Ascending aorta (tissue), 2 donors: ENCODE data around the gene TGFB1. TPM values are rescaled to one million over a fixed set of nuclear protein-coding genes. Genes with fewer than 3 reads are reported as not detected.
A peak's percentile ranks its signal among the peaks of the same experiment; 100 is the strongest.
"Not testable (repeated sequence)": the region's sequence is repeated elsewhere in the genome, so short reads cannot be mapped to it uniquely, and the experiment has no call there.

Source experiments
- DNase-seq, 2 donors: peaks; one replicate each; pipeline ENCODE4 v3.0.0-alpha.2; 2019; ENCODE audit warnings: low spot score in 2 of 2
- H3K27ac ChIP-seq, 2 donors: fragments of 200-600 bp; sonication (generic); one replicate each; pipeline ENCODE4 v1.5.1; 2016 to 2017; ENCODE audit warnings: mild to moderate bottlenecking in 1 of 2
- H3K27me3 ChIP-seq: fragments of 200-600 bp; sonication (generic); one replicate; pipeline ENCODE4 v1.5.1; 2017
- H3K36me3 ChIP-seq, 2 donors: fragments of 200-600 bp; sonication (generic); one replicate each; pipeline ENCODE4 v1.5.1; 2016
- H3K4me1 ChIP-seq, 2 donors: fragments of 200-600 bp; sonication (generic); one replicate each; pipeline ENCODE4 v1.5.1; 2016 to 2017; ENCODE audit warnings: mild to moderate bottlenecking in 1 of 2
- H3K4me3 ChIP-seq, 2 donors: fragments of 200-600 bp; sonication (generic); one replicate each; pipeline ENCODE4 v1.5.1; 2016 to 2017; ENCODE audit warnings: mild to moderate bottlenecking in 1 of 2
- H3K9me3 ChIP-seq, 2 donors: fragments of 200-600 bp; sonication (generic); one replicate each; pipeline ENCODE4 v1.5.1; 2016
- CTCF ChIP-seq, 3 experiments: fragments of 200-600 bp in 2 of 3; fragments of 450-650 bp in 1 of 3; sonication (generic) in 2 of 3; IDR thresholded peaks; one replicate each; pipeline ENCODE4 v1.5.1; 2016 to 2019; ENCODE audit warnings: antibody characterized with exemption in 3 of 3, mild to moderate bottlenecking in 1 of 3, moderate library complexity in 1 of 3
- intact Hi-C: fragments of 100-400 bp; cut with DNase I; formaldehyde crosslinking; loops from one replicate; pipeline ENCODE4 v1.15.1; 2023
- total RNA-seq: library from RNA; depleted of rRNA; stranded (reverse); fragments of >200 nt; gene quantifications from one replicate; pipeline ENCODE4 v1.1.0, GENCODE V29; 2016

The TGFB1 gene
- total RNA-seq, 1 donor from 2014 or later, result 103 TPM

- no peaks in the 10 kb centered on the region for H3K9me3 ChIP-seq
- no peaks in the 10 kb centered on the region for H3K27me3 ChIP-seq
- H3K4me3 ChIP-seq, result no peak overlapping the region
- peaks cover 15 to 29% of the 10 kb centered on the region in 2 donors for H3K4me1 ChIP-seq
- intact Hi-C loops, result no loop called here
- DNase-seq, result no peak
- peaks cover 60 to 80% of the 10 kb centered on the region in 2 donors for H3K36me3 ChIP-seq
- peak overlapping the region; percentile 86 to 87 for H3K27ac ChIP-seq
- TF ChIP-seq CTCF (IDR thresholded peaks at IDR 0.05), result no peak
Observed at GRCh38 chr19:41297628-41298347, 55.9 kb downstream of the TGFB1 start.

GRCh38 chr19:41296433-41296871 lies 57.3 kb downstream of the TGFB1 start:
- peak overlapping the region; percentile 86 to 87 for H3K27ac ChIP-seq
- peaks cover 63 to 83% of the 10 kb centered on the region in 2 donors for H3K36me3 ChIP-seq
- H3K9me3 ChIP-seq, result no peaks in the 10 kb centered on the region
- peaks cover 15 to 29% of the 10 kb centered on the region in 2 donors for H3K4me1 ChIP-seq
- no peaks in the 10 kb centered on the region for H3K27me3 ChIP-seq
- no peak for DNase-seq
- intact Hi-C loops, result no loop called here
- TF ChIP-seq CTCF (IDR thresholded peaks at IDR 0.05), result no peak
- H3K4me3 ChIP-seq, result no peak overlapping the region

- Histone ChIP-seq H3K4me1 (peaks cover 15 to 29% of the 10 kb centered on the region in 2 donors), H3K4me3 (no peak overlapping the region), H3K27ac (peak overlapping the region in 1 of 2 donors; percentile 86), H3K27me3 (no peaks in the 10 kb centered on the region), H3K36me3 (peaks cover 65 to 82% of the 10 kb centered on the region in 2 donors), H3K9me3 (no peaks in the 10 kb centered on the region)
- no peak for DNase-seq
- intact Hi-C loops, result no loop called here
- TF ChIP-seq CTCF (IDR thresholded peaks at IDR 0.05), result no peak
Observed at GRCh38 chr19:41295499-41295898, 58.2 kb downstream of the TGFB1 start.

GRCh38 chr19:41294393-41294792 lies 59.3 kb downstream of the TGFB1 start:
- H3K36me3 ChIP-seq, result peaks cover 73 to 80% of the 10 kb centered on the region in 2 donors

GRCh38 chr19:41289814-41290213 lies 63.9 kb downstream of the TGFB1 start:
- H3K27ac ChIP-seq, DNase-seq, H3K27me3 ChIP-seq, H3K9me3 ChIP-seq, intact Hi-C loops, H3K4me3 ChIP-seq, H3K4me1 ChIP-seq: not testable (repeated sequence)
- H3K36me3 ChIP-seq, result peaks cover 81 to 94% of the 10 kb centered on the region in 2 donors

More at GRCh38 chr19:41294393-41294792, 59.3 kb downstream of the TGFB1 start:
- no peak overlapping the region for H3K4me3 ChIP-seq
- intact Hi-C loops, result no loop called here
- TF ChIP-seq CTCF (IDR thresholded peaks at IDR 0.05), result no peak
- no peaks in the 10 kb centered on the region for H3K9me3 ChIP-seq
- no peak overlapping the region for H3K27ac ChIP-seq
- no peak for DNase-seq
- no peaks in the 10 kb centered on the region for H3K27me3 ChIP-seq
- H3K4me1 ChIP-seq, result peaks cover 8 to 20% of the 10 kb centered on the region in 2 donors

- Histone ChIP-seq H3K27ac (no peak overlapping the region), H3K9me3 (no peaks in the 10 kb centered on the region), H3K4me1 (no peaks in the 10 kb centered on the region), H3K36me3 (peaks cover 79 to 94% of the 10 kb centered on the region in 2 donors), H3K4me3 (no peak overlapping the region), H3K27me3 (no peaks in the 10 kb centered on the region)
- no peak for TF ChIP-seq CTCF (IDR thresholded peaks at IDR 0.05)
- DNase-seq, result no peak
- intact Hi-C loops, result no loop called here
Observed at GRCh38 chr19:41288673-41289530, 64.8 kb downstream of the TGFB1 start.
